HepG2 (cell line): ENCODE results near the gene SLC35A3. TPM values are rescaled to one million over a fixed set of nuclear protein-coding genes. Genes with fewer than 3 reads are reported as not detected.

Experiments
- ATAC-seq: fragments of 200-7000 bp; cut with Tn5 transposase; 3 replicates; pipeline ENCODE4 v1.9.1; 2020; ENCODE audit warnings: mild to moderate bottlenecking, moderate library complexity
- BruUV-seq: library from RNA; stranded (reverse); fragments of 400-500 nt; replicated peaks from 2 replicates; lab custom pipeline; 2021; lab: Mats Ljungman, UMichigan
- CTCF ChIA-PET: fragments of 300-600 bp; formaldehyde crosslinking; extraction: SDS; loops from one replicate; lab custom pipeline; 2021; ENCODE audit warnings: low total read pairs, inconsistent platforms, low intra/inter-chr PET ratio; lab: Yijun Ruan, JAX
- POLR2A ChIA-PET: fragments of 350-600 bp; sonication (Branson Sonifier 250); formaldehyde crosslinking; loops from one replicate; lab custom pipeline; 2020; ENCODE audit warnings: antibody characterized with exemption, inconsistent platforms; lab: Yijun Ruan, JAX
- DNase-seq: peaks from one replicate; pipeline ENCODE4 v3.0.0-alpha.2; 2015; ENCODE audit warnings: low spot score
- FAIRE-seq: peaks from 3 replicates; lab custom pipeline; 2011; peaks lifted over from hg19 to GRCh38; lab: Jason Lieb, UNC
- H2AFZ ChIP-seq: one replicate; pipeline ENCODE4 v1.6.1; 2011; ENCODE audit warnings: low read length, inconsistent platforms
- H3K27ac ChIP-seq: fragments of 300-600 bp; 3 replicates; pipeline ENCODE4 v1.8.0; 2011; ENCODE audit warnings: mixed run types, mild to moderate bottlenecking, mixed read lengths, low read length, inconsistent platforms; ENCODE audit not compliant: insufficient read depth; ENCODE audit errors: extremely low read length
- H3K27me3 ChIP-seq, 2 experiments: fragments of 200-600 bp in 1 of 2; 2 replicates in 1 of 2; 3 replicates in 1 of 2; pipeline versions ENCODE4 v1.6.0 to v1.8.0; 2011; ENCODE audit warnings: low read length in 2 of 2, mild to moderate bottlenecking in 2 of 2, moderate library complexity in 2 of 2, inconsistent platforms in 1 of 2; ENCODE audit not compliant: insufficient read depth in 2 of 2, control insufficient read depth in 1 of 2
- H3K36me3 ChIP-seq, 2 experiments: fragments of 200-600 bp in 1 of 2; replicated peaks in 1 of 2; 2 replicates in 1 of 2; 3 replicates in 1 of 2; pipeline versions ENCODE4 v1.5.1 to v1.8.0; 2011; ENCODE audit warnings: low read length in 2 of 2, inconsistent platforms in 1 of 2; ENCODE audit not compliant: insufficient read depth in 2 of 2, control insufficient read depth in 1 of 2
- H3K4me1 ChIP-seq: 2 replicates; pipeline ENCODE4 v1.5.1; 2012; ENCODE audit warnings: low read length, inconsistent platforms; ENCODE audit not compliant: insufficient read depth
- H3K4me2 ChIP-seq: 2 replicates; pipeline ENCODE4 v1.6.0; 2011; ENCODE audit warnings: low read depth, low read length, inconsistent platforms
- H3K4me3 ChIP-seq, 3 experiments: fragments of 200-600 bp in 1 of 3; sonication (generic), shearing (Covaris generic) in 1 of 3; replicated peaks in 1 of 3; 2 replicates each; pipeline ENCODE4 v1.5.1; 2011 to 2016; ENCODE audit warnings: low read length in 3 of 3, inconsistent platforms in 2 of 3, low read depth in 2 of 3, mild to moderate bottlenecking in 2 of 3, control low read depth in 1 of 3, mixed read lengths in 1 of 3; ENCODE audit not compliant: insufficient read depth in 1 of 3
- H3K79me2 ChIP-seq: one replicate; pipeline ENCODE4 v1.6.1; 2011; ENCODE audit warnings: low read length, inconsistent platforms; ENCODE audit not compliant: insufficient read depth
- H3K9ac ChIP-seq: 2 replicates; pipeline ENCODE4 v1.6.0; 2011; ENCODE audit warnings: mild to moderate bottlenecking, low read depth, low read length, inconsistent platforms; ENCODE audit not compliant: insufficient read depth
- H3K9me3 ChIP-seq: 2 replicates; pipeline ENCODE4 v1.5.1; 2012; ENCODE audit warnings: mild to moderate bottlenecking, low read length
- H4K20me1 ChIP-seq: 2 replicates; pipeline ENCODE4 v1.6.0; 2011; ENCODE audit warnings: inconsistent platforms, mild to moderate bottlenecking, low read length, moderate library complexity; ENCODE audit not compliant: insufficient read depth
- JUN ChIP-seq: sonication (generic); formaldehyde crosslinking; IDR thresholded peaks from 2 replicates; pipeline ENCODE4 v1.4.0; 2020; ENCODE audit warnings: mild to moderate bottlenecking, missing genetic modification reagents
- KLF13 ChIP-seq: sonication (generic); formaldehyde crosslinking; IDR thresholded peaks from 2 replicates; pipeline ENCODE4 v1.4.0; 2020; ENCODE audit warnings: mild to moderate bottlenecking, missing genetic modification reagents
- MED8 ChIP-seq: sonication (generic); formaldehyde crosslinking; IDR thresholded peaks from 2 replicates; pipeline ENCODE4 v1.8.1; 2023; ENCODE audit warnings: mild to moderate bottlenecking, missing genetic modification reagents; ENCODE audit not compliant: insufficient replicate concordance
- POLR2A ChIP-seq, 2 experiments: IDR thresholded peaks; 2 replicates each; pipeline ENCODE4 v1.6.1; 2011; ENCODE audit warnings: low read depth in 2 of 2, low read length in 2 of 2, mild to moderate bottlenecking in 1 of 2, moderate library complexity in 1 of 2; ENCODE audit not compliant: insufficient read depth in 1 of 2
- SAFB2 ChIP-seq: sonication (generic); formaldehyde crosslinking; IDR thresholded peaks from 2 replicates; pipeline ENCODE4 v1.5.1; 2020; ENCODE audit warnings: missing genetic modification reagents, low read depth, mild to moderate bottlenecking, borderline replicate concordance
- ZIK1 ChIP-seq: sonication (generic); formaldehyde crosslinking; IDR thresholded peaks from 2 replicates; pipeline ENCODE4 v1.5.0; 2020; ENCODE audit warnings: mild to moderate bottlenecking, low read depth, missing genetic modification reagents, borderline replicate concordance
- ZNF253 ChIP-seq: sonication (generic); formaldehyde crosslinking; IDR thresholded peaks from 2 replicates; pipeline ENCODE4 v1.8.0; 2022; ENCODE audit warnings: mild to moderate bottlenecking, missing genetic modification reagents, borderline replicate concordance
- ZNF512B ChIP-seq: sonication (generic); formaldehyde crosslinking; IDR thresholded peaks from 2 replicates; pipeline ENCODE4 v1.5.1; 2020; ENCODE audit warnings: missing genetic modification reagents, mild to moderate bottlenecking, borderline replicate concordance
- ZNF616 ChIP-seq: sonication (generic); formaldehyde crosslinking; IDR thresholded peaks from 2 replicates; pipeline ENCODE4 v1.5.0; 2020; ENCODE audit warnings: low read depth, mild to moderate bottlenecking, missing genetic modification reagents
- ZNF776 ChIP-seq: sonication (generic); formaldehyde crosslinking; IDR thresholded peaks from 2 replicates; pipeline ENCODE4 v1.4.0; 2020; ENCODE audit warnings: mild to moderate bottlenecking, missing genetic modification reagents
- WGBS: methylation state at CpG from one replicate; pipeline ENCODE4 v1.1.6; 2017; ENCODE audit warnings: low lambda C conversion rate; 5-methylcytosine and 5-hydroxymethylcytosine counted together
- in situ Hi-C: cut with HindIII; loops from 2 replicates; pipeline ENCODE4 v1.10.0; 2017; ENCODE audit warnings: low pct_unique_long_range_greater_than_20kb; ENCODE audit not compliant: extremely low pct_ligation_motif_present
- intact Hi-C: fragments of 100-400 bp; cut with micrococcal nuclease; formaldehyde crosslinking; loops from one replicate; pipeline ENCODE4 v1.10.0; 2022; ENCODE audit not compliant: unreplicated experiment
- polyA plus RNA-seq, 8 experiments: library from polyadenylated mRNA; depleted of rRNA in 3 of 8; stranded (reverse) in 7 of 8; unstranded in 1 of 8; fragments of >200 nt; fragmentation: Illumina TruSeq in 4 of 8; extraction: Trizol in 4 of 8; gene quantifications; 2 replicates each; pipeline versions ENCODE4 v1.2.1 to v1.2.3, GENCODE V29; 2011 to 2016; ENCODE audit warnings: low read depth in 4 of 8, missing spikeins in 1 of 8, mixed read lengths in 1 of 8; ENCODE audit not compliant: insufficient read depth in 1 of 8
- total RNA-seq, 5 experiments: library from RNA; depleted of rRNA; stranded (reverse); fragments of >200 nt; fragmentation: Illumina TruSeq; extraction: Trizol; gene quantifications; 2 replicates each; pipeline ENCODE4 v1.2.3, GENCODE V29; 2016; ENCODE audit warnings: low read depth in 1 of 5
- TF ChIP-seq, protein P1 (sequence below), 2 experiments: fragments of 450-650 bp in 1 of 2; sonication (generic) in 1 of 2; formaldehyde crosslinking; IDR thresholded peaks; 2 replicates each; pipeline versions ENCODE4 v1.5.0 to v1.8.0; 2020 to 2022; ENCODE audit warnings: mild to moderate bottlenecking in 1 of 2, missing genetic modification reagents in 1 of 2
- TF ChIP-seq, protein P2 (sequence below): sonication (generic); formaldehyde crosslinking; IDR thresholded peaks from 2 replicates; pipeline ENCODE4 v1.4.0; 2020; ENCODE audit warnings: mild to moderate bottlenecking, missing genetic modification reagents

SLC35A3 gene
- total and polyA plus RNA-seq, 2 of the 13 experiments (the other 11 are each of a cell fraction or from before 2014, with no cell fraction given), result 11.2 to 24.9 TPM

DNA sequence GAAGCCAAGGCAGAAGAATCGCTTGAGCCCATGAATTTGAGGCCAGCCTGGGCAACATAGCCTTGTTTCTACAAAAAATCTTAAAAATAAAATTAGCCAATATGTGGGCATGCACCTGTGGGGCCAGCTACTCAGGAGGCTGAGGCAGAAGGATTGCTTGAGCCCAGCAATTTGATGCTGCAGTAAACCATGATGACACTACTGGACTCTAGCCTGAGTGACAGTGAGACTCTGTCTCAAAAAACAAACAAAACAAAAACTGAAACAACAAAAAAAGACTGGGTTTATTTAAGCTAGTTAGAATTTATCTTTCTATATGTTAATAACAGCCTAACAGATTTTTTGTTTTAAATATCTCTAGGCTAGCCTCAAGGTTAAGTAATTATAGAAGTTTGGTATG lies 57.4 kb downstream of the SLC35A3 start (continued):
- TF ChIP-seq ZNF512B (CRISPR knock-in tag) (no peak), ZIK1 (CRISPR knock-in tag) (no peak), JUN (CRISPR knock-in tag) (no peak), ZNF616 (CRISPR knock-in tag) (no peak)
- TF ChIP-seq, all 625 proteins: peak for 0

- Histone ChIP-seq H3K9ac (no peak overlapping the region), H3K27ac (no peak overlapping the region), H3K4me2 (no peak overlapping the region)
- no peak for FAIRE-seq
- TF ChIP-seq ZNF776 (no peak), ZNF616 (CRISPR knock-in tag) (no peak), ZNF253 (no peak), MED8 (CRISPR knock-in tag) (no peak), POLR2A (IDR thresholded peaks at IDR 0.05; ENCODE audit: insufficient read depth in 1 of 2, low read depth in 2 of 2, low read length in 2 of 2) (no peak), KLF13 (CRISPR knock-in tag) (no peak), SAFB2 (CRISPR knock-in tag) (no peak)
- TF ChIP-seq, protein P1, sequence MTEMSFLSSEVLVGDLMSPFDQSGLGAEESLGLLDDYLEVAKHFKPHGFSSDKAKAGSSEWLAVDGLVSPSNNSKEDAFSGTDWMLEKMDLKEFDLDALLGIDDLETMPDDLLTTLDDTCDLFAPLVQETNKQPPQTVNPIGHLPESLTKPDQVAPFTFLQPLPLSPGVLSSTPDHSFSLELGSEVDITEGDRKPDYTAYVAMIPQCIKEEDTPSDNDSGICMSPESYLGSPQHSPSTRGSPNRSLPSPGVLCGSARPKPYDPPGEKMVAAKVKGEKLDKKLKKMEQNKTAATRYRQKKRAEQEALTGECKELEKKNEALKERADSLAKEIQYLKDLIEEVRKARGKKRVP (CRISPR knock-in tag; IDR thresholded peaks at IDR 0.05), result no peak
- TF ChIP-seq, protein P2, sequence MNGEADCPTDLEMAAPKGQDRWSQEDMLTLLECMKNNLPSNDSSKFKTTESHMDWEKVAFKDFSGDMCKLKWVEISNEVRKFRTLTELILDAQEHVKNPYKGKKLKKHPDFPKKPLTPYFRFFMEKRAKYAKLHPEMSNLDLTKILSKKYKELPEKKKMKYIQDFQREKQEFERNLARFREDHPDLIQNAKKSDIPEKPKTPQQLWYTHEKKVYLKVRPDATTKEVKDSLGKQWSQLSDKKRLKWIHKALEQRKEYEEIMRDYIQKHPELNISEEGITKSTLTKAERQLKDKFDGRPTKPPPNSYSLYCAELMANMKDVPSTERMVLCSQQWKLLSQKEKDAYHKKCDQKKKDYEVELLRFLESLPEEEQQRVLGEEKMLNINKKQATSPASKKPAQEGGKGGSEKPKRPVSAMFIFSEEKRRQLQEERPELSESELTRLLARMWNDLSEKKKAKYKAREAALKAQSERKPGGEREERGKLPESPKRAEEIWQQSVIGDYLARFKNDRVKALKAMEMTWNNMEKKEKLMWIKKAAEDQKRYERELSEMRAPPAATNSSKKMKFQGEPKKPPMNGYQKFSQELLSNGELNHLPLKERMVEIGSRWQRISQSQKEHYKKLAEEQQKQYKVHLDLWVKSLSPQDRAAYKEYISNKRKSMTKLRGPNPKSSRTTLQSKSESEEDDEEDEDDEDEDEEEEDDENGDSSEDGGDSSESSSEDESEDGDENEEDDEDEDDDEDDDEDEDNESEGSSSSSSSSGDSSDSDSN (CRISPR knock-in tag), result no peak
- TF ChIP-seq, all 625 proteins: peak for 0
- in situ Hi-C loops (no loop called here), intact Hi-C loops (no loop called here)
- H3K4me1 ChIP-seq, result peaks cover 5% of the 10 kb centered on the region
- 100% methylated on average over 2 of the region's 2 CpGs for WGBS
- ATAC-seq (no peak), DNase-seq (no peak)
- no peaks in the 10 kb centered on the region for H3K36me3 ChIP-seq
- H3K4me3 ChIP-seq, result no peak overlapping the region
- ChIA-PET CTCF (no interaction called here), POLR2A (no interaction called here)
- H4K20me1 ChIP-seq, result no peaks in the 10 kb centered on the region
- H3K79me2 ChIP-seq, result no peaks in the 10 kb centered on the region
- no peak overlapping the region for H2AFZ ChIP-seq
- BruUV-seq, result no TSS peak
- no peaks in the 10 kb centered on the region for H3K9me3 ChIP-seq
- H3K27me3 ChIP-seq, result no peaks in the 10 kb centered on the region
Measured at GRCh38 chr1:100028765-100029164, 59.0 kb downstream of the SLC35A3 start.
